ENCODE data around the gene TSC2.

DNA sequence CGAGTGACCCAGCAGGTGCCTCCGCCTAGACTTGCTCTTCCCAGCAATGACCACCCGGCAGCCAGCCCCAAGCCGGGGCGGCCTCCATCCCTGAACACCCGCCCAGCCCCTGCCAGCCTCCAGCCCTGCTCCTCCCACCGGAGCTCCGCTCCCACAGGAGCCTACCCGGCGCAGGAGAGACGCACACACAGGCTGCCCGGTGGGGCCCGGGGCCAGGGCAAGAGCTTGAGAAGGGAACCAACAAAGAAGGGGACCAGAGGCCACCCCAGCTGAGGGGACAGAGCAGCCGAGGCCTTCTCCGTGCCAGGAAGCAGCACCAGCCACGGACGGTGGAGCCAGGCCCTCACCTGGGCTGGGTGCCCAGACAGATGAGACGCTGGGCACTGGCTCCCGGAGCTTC is 74.1 kb downstream of the TSC2 start:
- TF ChIP-seq, protein P1, sequence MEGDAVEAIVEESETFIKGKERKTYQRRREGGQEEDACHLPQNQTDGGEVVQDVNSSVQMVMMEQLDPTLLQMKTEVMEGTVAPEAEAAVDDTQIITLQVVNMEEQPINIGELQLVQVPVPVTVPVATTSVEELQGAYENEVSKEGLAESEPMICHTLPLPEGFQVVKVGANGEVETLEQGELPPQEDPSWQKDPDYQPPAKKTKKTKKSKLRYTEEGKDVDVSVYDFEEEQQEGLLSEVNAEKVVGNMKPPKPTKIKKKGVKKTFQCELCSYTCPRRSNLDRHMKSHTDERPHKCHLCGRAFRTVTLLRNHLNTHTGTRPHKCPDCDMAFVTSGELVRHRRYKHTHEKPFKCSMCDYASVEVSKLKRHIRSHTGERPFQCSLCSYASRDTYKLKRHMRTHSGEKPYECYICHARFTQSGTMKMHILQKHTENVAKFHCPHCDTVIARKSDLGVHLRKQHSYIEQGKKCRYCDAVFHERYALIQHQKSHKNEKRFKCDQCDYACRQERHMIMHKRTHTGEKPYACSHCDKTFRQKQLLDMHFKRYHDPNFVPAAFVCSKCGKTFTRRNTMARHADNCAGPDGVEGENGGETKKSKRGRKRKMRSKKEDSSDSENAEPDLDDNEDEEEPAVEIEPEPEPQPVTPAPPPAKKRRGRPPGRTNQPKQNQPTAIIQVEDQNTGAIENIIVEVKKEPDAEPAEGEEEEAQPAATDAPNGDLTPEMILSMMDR (IDR thresholded peaks at IDR 0.05) = no peak
- no peak for TF ChIP-seq POLR2AphosphoS5 (IDR thresholded peaks at IDR 0.05)

All from breast epithelium (tissue), 3 donors.